K562 (cell line): Measurements from ENCODE around the gene WDFY2. TPM values are rescaled to one million over a fixed set of nuclear protein-coding genes. Genes with fewer than 3 reads are reported as not detected.

ENCODE experiments used
- ATAC-seq: fragments of 200-7000 bp; cut with Tn5 transposase; 3 replicates; pipeline ENCODE4 v1.9.1; 2020; ENCODE audit warnings: moderate library complexity
- BruUV-seq: library from RNA; stranded (reverse); fragments of 400-500 nt; replicated peaks from 2 replicates; lab custom pipeline; 2021; lab: Mats Ljungman, UMichigan
- CTCF ChIA-PET: fragments of 300-600 bp; formaldehyde crosslinking; extraction: SDS; loops from one replicate; lab custom pipeline; 2021; ENCODE audit warnings: low intra/inter-chr PET ratio; lab: Yijun Ruan, JAX
- POLR2A ChIA-PET: fragments of 300-600, 350-650 bp; sonication (Branson Sonifier 250); formaldehyde crosslinking; extraction: SDS; loops from one replicate; lab custom pipeline; 2021; ENCODE audit warnings: antibody characterized with exemption, inconsistent platforms; lab: Yijun Ruan, JAX
- DNase-seq, 4 experiments: peaks; one replicate each; pipeline versions ENCODE4 v3.0.0 to v3.0.0-alpha.2; 2011 to 2018; ENCODE audit warnings: low spot score in 3 of 4, mixed read lengths in 3 of 4; ENCODE audit errors: extremely low read depth in 1 of 4
- FAIRE-seq: peaks from 2 replicates; lab custom pipeline; 2011; peaks lifted over from hg19 to GRCh38; lab: Jason Lieb, UNC
- H2AFZ ChIP-seq: 2 replicates; pipeline ENCODE4 v1.6.0; 2011; ENCODE audit warnings: low read depth, low read length, control low read depth, inconsistent platforms
- H3K27ac ChIP-seq: fragments of 200-600 bp; 3 replicates; pipeline ENCODE4 v1.8.0; 2011; ENCODE audit warnings: low read depth, mild to moderate bottlenecking, control low read depth, inconsistent platforms, low read length, moderate library complexity, mixed read lengths; ENCODE audit errors: extremely low read depth
- H3K27me3 ChIP-seq, 2 experiments: fragments of 300-600 bp in 1 of 2; 2 replicates in 1 of 2; 3 replicates in 1 of 2; pipeline versions ENCODE4 v1.6.0 to v1.8.0; 2011; ENCODE audit warnings: inconsistent platforms in 2 of 2, low read length in 2 of 2, mild to moderate bottlenecking in 1 of 2, mixed read lengths in 1 of 2, moderate library complexity in 1 of 2; ENCODE audit not compliant: control insufficient read depth in 2 of 2, insufficient read depth in 2 of 2
- H3K36me3 ChIP-seq: fragments of 300-600 bp; 3 replicates; pipeline ENCODE4 v1.8.0; 2011; ENCODE audit warnings: mild to moderate bottlenecking, low read length, inconsistent platforms; ENCODE audit not compliant: control insufficient read depth, insufficient read depth
- H3K4me1 ChIP-seq, 2 experiments: fragments of 200-600 bp in 1 of 2; replicated peaks in 1 of 2; 2 replicates in 1 of 2; 3 replicates in 1 of 2; pipeline versions ENCODE4 v1.5.1 to v1.8.0; 2011; ENCODE audit warnings: inconsistent platforms in 2 of 2, low read length in 2 of 2, mild to moderate bottlenecking in 1 of 2, mixed read lengths in 1 of 2, moderate library complexity in 1 of 2; ENCODE audit not compliant: control insufficient read depth in 2 of 2, insufficient read depth in 2 of 2
- H3K4me2 ChIP-seq: 2 replicates; pipeline ENCODE4 v1.6.1; 2011; ENCODE audit warnings: low read length, control low read depth, inconsistent platforms, mixed read lengths; ENCODE audit not compliant: insufficient read depth
- H3K4me3 ChIP-seq: fragments of 200-600 bp; sonication (generic), shearing (Covaris generic); 2 replicates; pipeline ENCODE4 v1.5.1; 2016; ENCODE audit warnings: control low read depth, inconsistent platforms
- H3K79me2 ChIP-seq: fragments of 200-600 bp; 3 replicates; pipeline ENCODE4 v1.8.0; 2011; ENCODE audit warnings: low read length, inconsistent platforms; ENCODE audit not compliant: control insufficient read depth, insufficient read depth
- H3K9ac ChIP-seq, 2 experiments: 2 replicates each; pipeline versions ENCODE4 v1.6.0 to v1.6.1; 2011; ENCODE audit warnings: low read depth in 2 of 2, low read length in 2 of 2, control low read depth in 1 of 2, inconsistent platforms in 1 of 2, mild to moderate bottlenecking in 1 of 2, mixed read lengths in 1 of 2; ENCODE audit not compliant: insufficient read depth in 1 of 2
- H3K9me1 ChIP-seq: one replicate; pipeline ENCODE4 v1.6.0; 2011; ENCODE audit warnings: inconsistent platforms, mild to moderate bottlenecking, low read length, moderate library complexity; ENCODE audit not compliant: control insufficient read depth, insufficient read depth
- H3K9me3 ChIP-seq: replicated peaks from 2 replicates; pipeline ENCODE4 v1.5.1; 2011; ENCODE audit warnings: low read depth, low read length, inconsistent platforms; ENCODE audit not compliant: control insufficient read depth, insufficient read depth
- H4K20me1 ChIP-seq: replicated peaks from 2 replicates; pipeline ENCODE4 v1.6.1; 2011; ENCODE audit warnings: low read length, inconsistent platforms, mixed read lengths; ENCODE audit not compliant: control insufficient read depth, insufficient read depth
- BCLAF1 ChIP-seq, 2 experiments: fragments of 450-650 bp in 1 of 2; IDR thresholded peaks; 2 replicates each; pipeline ENCODE4 v1.6.1; 2011 to 2017; ENCODE audit warnings: low read depth in 2 of 2, antibody characterized with exemption in 1 of 2, borderline replicate concordance in 1 of 2, low read length in 1 of 2, mild to moderate bottlenecking in 1 of 2, mixed read lengths in 1 of 2; ENCODE audit not compliant: control insufficient read depth in 1 of 2
- CBFA2T3 ChIP-seq: fragments of 450-650 bp; IDR thresholded peaks from 2 replicates; pipeline ENCODE4 v1.6.1; 2017
- JUND ChIP-seq, 2 experiments: IDR thresholded peaks; 2 replicates in 1 of 2; 3 replicates in 1 of 2; pipeline ENCODE4 v1.6.1; 2011; ENCODE audit warnings: borderline replicate concordance in 2 of 2, low read depth in 2 of 2, low read length in 2 of 2, improper control_type of control experiment in 1 of 2, missing biosample characterization in 1 of 2, missing genetic modification characterization in 1 of 2, missing genetic modification reagents in 1 of 2
- RFX5 ChIP-seq: IDR thresholded peaks from 2 replicates; pipeline ENCODE4 v1.6.1; 2011; ENCODE audit warnings: low read depth, mild to moderate bottlenecking, improper control_type of control experiment, low read length
- SMARCC2 ChIP-seq: fragments of 450-650 bp; IDR thresholded peaks from 2 replicates; pipeline ENCODE4 v1.6.1; 2017; ENCODE audit warnings: antibody characterized with exemption, moderate library complexity, mild to moderate bottlenecking, low read depth
- STAG1 ChIP-seq: sonication (generic); formaldehyde crosslinking; IDR thresholded peaks from 2 replicates; pipeline ENCODE4 v1.5.0; 2020; ENCODE audit warnings: missing genetic modification reagents, borderline replicate concordance
- SUPT5H ChIP-seq: fragments of 450-650 bp; IDR thresholded peaks from 2 replicates; pipeline ENCODE4 v1.6.1; 2016
- WGBS: fragments of 100-300 bp; shearing (Covaris generic); methylation state at CpG from one replicate; pipeline ENCODE4 v1.1.6; 2016; ENCODE audit warnings: low coverage, mixed read lengths; ENCODE audit not compliant: insufficient coverage; ENCODE audit errors: missing lambda C conversion rate; 5-methylcytosine and 5-hydroxymethylcytosine counted together
- in situ Hi-C: fragments of 300-500 bp; cut with MboI; formaldehyde crosslinking; loops from 4 replicates; pipeline ENCODE4 v1.15.0; 2018; ENCODE audit warnings: inconsistent platforms, mixed read lengths
- intact Hi-C: fragments of 100-400 bp; cut with micrococcal nuclease; formaldehyde crosslinking; loops from 2 replicates; pipeline ENCODE4 v1.14.2; 2022
- polyA plus RNA-seq, 8 experiments: library from polyadenylated mRNA; depleted of rRNA in 4 of 8; stranded (reverse) in 5 of 8; unstranded in 3 of 8; fragments of >200 nt; fragmentation: Nextera tagmentation in 2 of 8; fragmentation: Illumina TruSeq in 1 of 8; extraction: Ambion mirVana in 2 of 8; extraction: Trizol in 1 of 8; gene quantifications; 2 replicates each; pipeline versions ENCODE4 v1.2.1 to v1.2.3, GENCODE V29; 2011 to 2014; ENCODE audit warnings: inconsistent platforms in 1 of 8, missing spikeins in 1 of 8
- total RNA-seq, 7 experiments: library from RNA; depleted of rRNA in 6 of 7; stranded (reverse); fragments of >200 nt in 6 of 7; fragmentation: Illumina TruSeq in 2 of 7; extraction: Trizol in 2 of 7; gene quantifications; 2 replicates each; pipeline versions ENCODE4 v1.2.1 to v1.2.3, GENCODE V29; 2011 to 2021; ENCODE audit warnings: low replicate concordance in 1 of 7

WDFY2 gene
- total and polyA plus RNA-seq, 9 of the 15 experiments (the other 6 are each of a cell fraction or from before 2014, with no cell fraction given): 0.66 to 6.4 (median 4.4) TPM

GRCh38 chr13:51796546-51796945 is 212.3 kb downstream of the WDFY2 start:
- intact Hi-C loops (loop anchor here (2.0 kb wide), 1 partner anchor 352 kb away; no protein-coding TSS in a partner anchor), in situ Hi-C loops (loop anchor here (10.0 kb wide), 2 partner anchors 352 to 672 kb away; no protein-coding TSS in a partner anchor)
- Histone ChIP-seq H3K36me3 (no peaks in the 10 kb centered on the region), H3K27ac (no peak overlapping the region), H3K9me3 (no peaks in the 10 kb centered on the region), H3K27me3 (peaks cover 0 to 5% of the 10 kb centered on the region in 2 experiments; a peak in 2 of 5 replicates), H3K79me2 (no peaks in the 10 kb centered on the region), H3K9me1 (no peaks in the 10 kb centered on the region), H3K4me1 (peaks cover 11 to 13% of the 10 kb centered on the region in 2 experiments; a peak in 4 of 5 replicates), H3K4me2 (no peak overlapping the region), H2AFZ (no peak overlapping the region), H3K9ac (no peak overlapping the region), H3K4me3 (no peak overlapping the region), H4K20me1 (no peaks in the 10 kb centered on the region)
- POLR2A ChIA-PET: interaction anchor here (0.6 to 1.2 kb wide), 3 partner anchors 10 to 331 kb away, joined by 3 to 6 read pairs (median 3); partner anchors contain the start of gene UTP14C
- TF ChIP-seq CBFA2T3 (peak; percentile 42; the same call in 1 of the 2 replicates), SUPT5H (no peak)
- FAIRE-seq (no peak), ATAC-seq (no peak), DNase-seq (peak in 1 of 4 experiments; percentile 14)
- 21% methylated on average over 7 of the region's 7 CpGs for WGBS
- no TSS peak for BruUV-seq
- CTCF ChIA-PET: no interaction called here

- Histone ChIP-seq H2AFZ (no peak overlapping the region), H3K36me3 (no peaks in the 10 kb centered on the region), H3K9me1 (no peaks in the 10 kb centered on the region), H3K4me3 (no peak overlapping the region), H4K20me1 (no peaks in the 10 kb centered on the region), H3K9me3 (no peaks in the 10 kb centered on the region), H3K9ac (no peak overlapping the region), H3K27me3 (peaks cover 0 to 5% of the 10 kb centered on the region in 2 experiments; a peak in 2 of 5 replicates), H3K4me1 (peaks cover 15% of the 10 kb centered on the region in 2 experiments; a peak in 4 of 5 replicates), H3K27ac (no peak overlapping the region), H3K4me2 (no peak overlapping the region), H3K79me2 (no peaks in the 10 kb centered on the region)
- 29% methylated on average over 10 of the region's 12 CpGs for WGBS
- DNase-seq (peak in 2 of 4 experiments; percentile 26 to 62), ATAC-seq (peak; percentile 75), FAIRE-seq (peak; percentile 73)
- POLR2A ChIA-PET: interaction anchor here (0.7 to 1.2 kb wide), 3 partner anchors 12 to 363 kb away, joined by 3 read pairs; partner anchors contain the start of gene INTS6
- in situ Hi-C loops: loop anchor here (10.0 kb wide), 2 partner anchors 353 to 673 kb away; no protein-coding TSS in a partner anchor
- BruUV-seq: no TSS peak
- intact Hi-C loops: loop anchor here (2.0 kb wide), 1 partner anchor 353 kb away; no protein-coding TSS in a partner anchor
- CTCF ChIA-PET: interaction anchor here (1.2 kb wide), 1 partner anchor 362 kb away, joined by 10 read pairs; no protein-coding TSS in a partner anchor
- TF ChIP-seq JUND (IDR thresholded peaks at IDR 0.05; ENCODE audit: borderline replicate concordance, low read depth, low read length) (peak; percentile 44; the same call in 1 of the 2 replicates), JUND (tag; IDR thresholded peaks at IDR 0.05; ENCODE audit: borderline replicate concordance, low read depth, low read length) (peak; percentile 74; the same call in 2 of the 3 replicates), STAG1 (CRISPR knock-in tag) (peak; percentile 46; the same call in 1 of the 2 replicates), SMARCC2 (no peak), RFX5 (no peak), BCLAF1 (IDR thresholded peaks at IDR 0.05; ENCODE audit: borderline replicate concordance in 1 of 2, control insufficient read depth in 1 of 2, low read depth in 2 of 2, low read length in 1 of 2) (no peak)
Measured at GRCh38 chr13:51797664-51798488, 213.6 kb downstream of the WDFY2 start.
